GM23338 (cell line): ENCODE measurements around the gene MAST2.
"Not testable (repeated sequence)": the region's sequence is repeated elsewhere in the genome, so short reads cannot be mapped to it uniquely, and the experiment has no call there.

Experiments
- CREB1 ChIP-seq: fragments of 250-450 bp; sonication (Bioruptor Pico); IDR thresholded peaks from 2 replicates; pipeline ENCODE4 v1.5.0; 2020; ENCODE audit warnings: low read depth, mild to moderate bottlenecking, moderate library complexity
- CTCF ChIP-seq, 2 experiments: fragments of 200-600 bp in 1 of 2; sonication (generic) in 1 of 2; conservative IDR thresholded peaks; 2 replicates each; pipeline versions ENCODE4 v1.5.1 to v1.6.1; 2016 to 2017; ENCODE audit warnings: antibody characterized with exemption in 2 of 2, low read depth in 2 of 2, mild to moderate bottlenecking in 2 of 2, moderate library complexity in 1 of 2
- ETS1 ChIP-seq: IDR thresholded peaks from 2 replicates; pipeline ENCODE4 v1.6.1; 2016; ENCODE audit warnings: antibody characterized with exemption
- EZH2 ChIP-seq: fragments of 200-600 bp; sonication (generic); IDR thresholded peaks from one replicate; pipeline ENCODE4 v1.8.0; 2017; ENCODE audit warnings: antibody characterized with exemption, mild to moderate bottlenecking, low read depth; ENCODE audit not compliant: unreplicated experiment
- EZH2phosphoT487 ChIP-seq: fragments of 200-600 bp; sonication (generic); IDR thresholded peaks from one replicate; pipeline ENCODE4 v1.8.1; 2018; ENCODE audit warnings: antibody characterized with exemption; ENCODE audit not compliant: unreplicated experiment
- JUNB ChIP-seq: IDR thresholded peaks from one replicate; pipeline ENCODE4 v1.6.1; 2016; ENCODE audit warnings: antibody characterized with exemption; ENCODE audit not compliant: unreplicated experiment
- POLR2AphosphoS5 ChIP-seq: IDR thresholded peaks from 2 replicates; pipeline ENCODE4 v1.6.1; 2016; ENCODE audit warnings: antibody characterized with exemption, low read depth
- STAT1 ChIP-seq: IDR thresholded peaks from one replicate; pipeline ENCODE4 v1.6.1; 2016; ENCODE audit warnings: antibody characterized with exemption; ENCODE audit not compliant: unreplicated experiment
- ZNF331 ChIP-seq: fragments of 250-450 bp; sonication (Bioruptor Pico); IDR thresholded peaks from 2 replicates; pipeline ENCODE4 v1.5.0; 2020; ENCODE audit warnings: low read depth, mild to moderate bottlenecking, moderate library complexity
- TF ChIP-seq, protein P1 (sequence below): IDR thresholded peaks from one replicate; pipeline ENCODE4 v1.6.1; 2018; ENCODE audit warnings: antibody characterized with exemption; ENCODE audit not compliant: unreplicated experiment

DNA sequence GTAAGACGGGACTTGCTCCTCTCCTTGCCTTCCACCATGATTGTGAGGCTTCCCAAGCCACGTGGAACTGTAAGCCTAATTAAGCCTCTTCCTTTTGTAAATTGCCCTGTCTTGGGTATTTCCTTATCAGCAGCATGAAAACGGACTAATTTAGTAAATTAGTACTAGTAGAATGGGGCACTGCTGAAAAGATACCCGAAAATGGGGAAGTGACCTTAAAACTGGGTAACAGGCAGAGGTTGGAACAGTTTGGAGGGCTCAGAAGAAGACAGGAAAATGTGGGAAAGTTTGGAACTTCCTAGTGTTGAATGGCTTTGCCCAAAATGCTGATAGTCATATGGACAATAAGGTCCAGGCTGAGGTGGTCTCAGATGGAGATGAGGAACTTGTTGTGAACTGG lies 253.8 kb downstream of the MAST2 start:
- not testable (repeated sequence) for TF ChIP-seq POLR2AphosphoS5; CTCF (conservative IDR thresholded peaks at IDR 0.05; ENCODE audit: low read depth in 2 of 2); EZH2; CREB1 (CRISPR knock-in tag); EZH2phosphoT487; STAT1; ETS1; JUNB; ZNF331 (CRISPR knock-in tag)
- TF ChIP-seq, protein P1, sequence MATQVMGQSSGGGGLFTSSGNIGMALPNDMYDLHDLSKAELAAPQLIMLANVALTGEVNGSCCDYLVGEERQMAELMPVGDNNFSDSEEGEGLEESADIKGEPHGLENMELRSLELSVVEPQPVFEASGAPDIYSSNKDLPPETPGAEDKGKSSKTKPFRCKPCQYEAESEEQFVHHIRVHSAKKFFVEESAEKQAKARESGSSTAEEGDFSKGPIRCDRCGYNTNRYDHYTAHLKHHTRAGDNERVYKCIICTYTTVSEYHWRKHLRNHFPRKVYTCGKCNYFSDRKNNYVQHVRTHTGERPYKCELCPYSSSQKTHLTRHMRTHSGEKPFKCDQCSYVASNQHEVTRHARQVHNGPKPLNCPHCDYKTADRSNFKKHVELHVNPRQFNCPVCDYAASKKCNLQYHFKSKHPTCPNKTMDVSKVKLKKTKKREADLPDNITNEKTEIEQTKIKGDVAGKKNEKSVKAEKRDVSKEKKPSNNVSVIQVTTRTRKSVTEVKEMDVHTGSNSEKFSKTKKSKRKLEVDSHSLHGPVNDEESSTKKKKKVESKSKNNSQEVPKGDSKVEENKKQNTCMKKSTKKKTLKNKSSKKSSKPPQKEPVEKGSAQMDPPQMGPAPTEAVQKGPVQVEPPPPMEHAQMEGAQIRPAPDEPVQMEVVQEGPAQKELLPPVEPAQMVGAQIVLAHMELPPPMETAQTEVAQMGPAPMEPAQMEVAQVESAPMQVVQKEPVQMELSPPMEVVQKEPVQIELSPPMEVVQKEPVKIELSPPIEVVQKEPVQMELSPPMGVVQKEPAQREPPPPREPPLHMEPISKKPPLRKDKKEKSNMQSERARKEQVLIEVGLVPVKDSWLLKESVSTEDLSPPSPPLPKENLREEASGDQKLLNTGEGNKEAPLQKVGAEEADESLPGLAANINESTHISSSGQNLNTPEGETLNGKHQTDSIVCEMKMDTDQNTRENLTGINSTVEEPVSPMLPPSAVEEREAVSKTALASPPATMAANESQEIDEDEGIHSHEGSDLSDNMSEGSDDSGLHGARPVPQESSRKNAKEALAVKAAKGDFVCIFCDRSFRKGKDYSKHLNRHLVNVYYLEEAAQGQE = not testable (repeated sequence)
